Esophagus muscularis mucosa (tissue), 3 donors: ENCODE measurements around the gene LGALS1.

Experiments used
- POLR2AphosphoS5 ChIP-seq, 2 donors: sonication (generic); formaldehyde crosslinking; IDR thresholded peaks; one replicate each; pipeline ENCODE4 v1.6.1; 2017; ENCODE audit warnings: antibody characterized with exemption in 2 of 2
- TF ChIP-seq, protein P1 (sequence below), 3 experiments: fragments of 200-600 bp in 2 of 3; fragments of 450-650 bp in 1 of 3; sonication (generic) in 2 of 3; IDR thresholded peaks; one replicate each; pipeline ENCODE4 v1.5.1; 2017 to 2019; ENCODE audit warnings: antibody characterized with exemption in 3 of 3, mild to moderate bottlenecking in 2 of 3, moderate library complexity in 1 of 3

DNA sequence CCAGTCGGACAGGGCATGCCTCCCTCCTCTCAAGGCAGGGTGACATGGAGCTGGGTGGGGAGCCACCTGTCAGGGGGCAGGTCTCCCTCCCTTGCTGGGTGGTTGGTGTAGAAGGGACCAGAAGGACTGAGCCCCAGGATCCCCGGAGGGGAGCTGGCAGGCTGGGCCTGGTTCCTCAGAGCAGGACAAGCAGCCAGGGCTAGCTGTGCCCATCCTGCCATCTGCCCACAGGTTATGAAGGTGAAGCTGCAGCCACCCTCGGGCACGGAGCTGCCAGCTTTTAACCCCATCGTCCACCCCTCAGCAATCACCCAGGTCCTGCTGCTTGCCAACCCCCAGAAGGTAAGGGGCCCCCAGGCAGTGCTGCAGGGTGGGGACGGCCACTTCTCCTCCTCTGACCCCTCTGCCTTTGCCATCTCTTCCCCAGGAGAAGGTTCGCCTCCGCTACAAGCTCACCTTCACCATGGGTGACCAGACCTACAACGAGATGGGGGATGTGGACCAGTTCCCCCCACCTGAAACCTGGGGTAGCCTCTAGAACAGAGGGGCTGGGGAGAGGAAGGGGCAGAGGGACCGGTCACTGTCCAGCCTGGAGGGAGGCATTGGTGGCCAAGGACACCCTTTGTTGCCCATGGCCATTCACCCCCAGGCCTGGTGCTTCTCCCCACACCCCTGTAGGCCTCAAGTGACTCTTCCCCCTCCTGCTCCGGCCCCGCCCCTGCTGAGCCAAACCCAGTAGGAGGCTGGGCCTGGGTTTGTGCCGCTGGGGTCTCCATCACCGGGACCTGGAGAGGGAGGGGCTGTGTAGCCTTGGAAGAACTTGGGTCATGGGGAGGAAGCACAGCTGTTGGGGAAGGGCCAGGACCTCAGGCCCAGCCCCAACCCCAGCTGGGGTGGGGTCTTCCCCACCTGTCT, 43.0 kb upstream of the LGALS1 start:
- TF ChIP-seq, protein P1, sequence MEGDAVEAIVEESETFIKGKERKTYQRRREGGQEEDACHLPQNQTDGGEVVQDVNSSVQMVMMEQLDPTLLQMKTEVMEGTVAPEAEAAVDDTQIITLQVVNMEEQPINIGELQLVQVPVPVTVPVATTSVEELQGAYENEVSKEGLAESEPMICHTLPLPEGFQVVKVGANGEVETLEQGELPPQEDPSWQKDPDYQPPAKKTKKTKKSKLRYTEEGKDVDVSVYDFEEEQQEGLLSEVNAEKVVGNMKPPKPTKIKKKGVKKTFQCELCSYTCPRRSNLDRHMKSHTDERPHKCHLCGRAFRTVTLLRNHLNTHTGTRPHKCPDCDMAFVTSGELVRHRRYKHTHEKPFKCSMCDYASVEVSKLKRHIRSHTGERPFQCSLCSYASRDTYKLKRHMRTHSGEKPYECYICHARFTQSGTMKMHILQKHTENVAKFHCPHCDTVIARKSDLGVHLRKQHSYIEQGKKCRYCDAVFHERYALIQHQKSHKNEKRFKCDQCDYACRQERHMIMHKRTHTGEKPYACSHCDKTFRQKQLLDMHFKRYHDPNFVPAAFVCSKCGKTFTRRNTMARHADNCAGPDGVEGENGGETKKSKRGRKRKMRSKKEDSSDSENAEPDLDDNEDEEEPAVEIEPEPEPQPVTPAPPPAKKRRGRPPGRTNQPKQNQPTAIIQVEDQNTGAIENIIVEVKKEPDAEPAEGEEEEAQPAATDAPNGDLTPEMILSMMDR (IDR thresholded peaks at IDR 0.05), result no peak
- no peak for TF ChIP-seq POLR2AphosphoS5 (IDR thresholded peaks at IDR 0.05)
